WTC11 (cell line): ENCODE results near the gene LRP4. TPM values are rescaled to one million over a fixed set of nuclear protein-coding genes. Genes with fewer than 3 reads are reported as not detected.

ENCODE experiments used
- ATAC-seq: fragments of 200-7000 bp; cut with Tn5 transposase; 2 replicates; pipeline ENCODE4 v1.10.0; 2021; ENCODE audit warnings: mild to moderate bottlenecking, moderate library complexity
- CTCF ChIA-PET: fragments of 300-600 bp; sonication (Branson Sonifier 250); formaldehyde crosslinking; loops from one replicate; lab custom pipeline; 2021; ENCODE audit warnings: antibody characterized with exemption; lab: Charles Lee
- POLR2A ChIA-PET: fragments of 350-600 bp; sonication (Branson Sonifier 250); formaldehyde crosslinking; loops from one replicate; lab custom pipeline; 2021; ENCODE audit warnings: antibody characterized with exemption; lab: Charles Lee
- DNase-seq: peaks from one replicate; pipeline ENCODE4 v3.0.0; 2021; ENCODE audit warnings: low spot score
- H3K27ac Mint-ChIP-seq: 2 replicates; pipeline ENCODE4 v1.8.0; 2021; ENCODE audit warnings: mixed read lengths
- H3K27me3 Mint-ChIP-seq: 2 replicates; pipeline ENCODE4 v1.8.0; 2021; ENCODE audit warnings: low read depth, mild to moderate bottlenecking, moderate library complexity, mixed read lengths
- H3K36me3 Mint-ChIP-seq: 2 replicates; pipeline ENCODE4 v1.8.0; 2021; ENCODE audit warnings: mixed read lengths
- H3K4me1 Mint-ChIP-seq: 2 replicates; pipeline ENCODE4 v1.8.0; 2022; ENCODE audit warnings: mixed read lengths
- H3K4me3 Mint-ChIP-seq: 2 replicates; pipeline ENCODE4 v1.8.0; 2021; ENCODE audit warnings: mild to moderate bottlenecking, moderate library complexity, mixed read lengths
- H3K9me3 Mint-ChIP-seq: 2 replicates; pipeline ENCODE4 v1.8.0; 2021; ENCODE audit warnings: mixed read lengths
- AFF4 ChIP-seq: sonication (generic); formaldehyde crosslinking; IDR thresholded peaks from 2 replicates; pipeline ENCODE4 v1.8.1; 2023; ENCODE audit warnings: mild to moderate bottlenecking, missing genetic modification reagents, borderline replicate concordance
- AR ChIP-seq: fragments of 250-450 bp; sonication (Bioruptor Pico); IDR thresholded peaks from 2 replicates; pipeline ENCODE4 v1.9.0; 2021; ENCODE audit warnings: mild to moderate bottlenecking
- CTCF ChIP-seq: fragments of 200-600 bp; IDR thresholded peaks from 2 replicates; pipeline ENCODE4 v1.8.0; 2022; ENCODE audit warnings: antibody characterized with exemption
- E2F5 ChIP-seq: sonication (generic); formaldehyde crosslinking; IDR thresholded peaks from 2 replicates; pipeline ENCODE4 v1.8.1; 2022; ENCODE audit warnings: mild to moderate bottlenecking, moderate library complexity, missing genetic modification reagents
- EMX1 ChIP-seq: fragments of 250-450 bp; sonication (Bioruptor Pico); IDR thresholded peaks from 2 replicates; pipeline ENCODE4 v1.8.0; 2021; ENCODE audit warnings: mild to moderate bottlenecking
- ERG ChIP-seq: fragments of 250-450 bp; sonication (Bioruptor Pico); IDR thresholded peaks from 2 replicates; pipeline ENCODE4 v1.8.0; 2021; ENCODE audit warnings: mild to moderate bottlenecking
- FOXP4 ChIP-seq: sonication (generic); formaldehyde crosslinking; IDR thresholded peaks from 2 replicates; pipeline ENCODE4 v1.8.0; 2022; ENCODE audit warnings: mild to moderate bottlenecking, missing genetic modification reagents
- HMGXB4 ChIP-seq: sonication (generic); formaldehyde crosslinking; IDR thresholded peaks from 2 replicates; pipeline ENCODE4 v1.8.1; 2023; ENCODE audit warnings: mild to moderate bottlenecking, moderate library complexity, missing genetic modification reagents
- IRF1 ChIP-seq: sonication (generic); formaldehyde crosslinking; IDR thresholded peaks from 2 replicates; pipeline ENCODE4 v1.8.0; 2023; ENCODE audit warnings: missing genetic modification reagents
- IRF2 ChIP-seq: sonication (generic); formaldehyde crosslinking; IDR thresholded peaks from 2 replicates; pipeline ENCODE4 v1.8.0; 2022; ENCODE audit warnings: low read depth, missing genetic modification reagents, borderline replicate concordance
- JUN ChIP-seq: sonication (generic); formaldehyde crosslinking; IDR thresholded peaks from 2 replicates; pipeline ENCODE4 v1.8.0; 2023; ENCODE audit warnings: mild to moderate bottlenecking, missing genetic modification reagents
- MAX ChIP-seq: sonication (generic); formaldehyde crosslinking; IDR thresholded peaks from 2 replicates; pipeline ENCODE4 v1.8.0; 2022; ENCODE audit warnings: mild to moderate bottlenecking, missing genetic modification reagents
- NR3C1 ChIP-seq: sonication (generic); formaldehyde crosslinking; conservative IDR thresholded peaks from 2 replicates; pipeline ENCODE4 v1.8.1; 2023; ENCODE audit warnings: low read depth, mild to moderate bottlenecking, missing genetic modification reagents
- TEAD4 ChIP-seq: sonication (generic); formaldehyde crosslinking; IDR thresholded peaks from 2 replicates; pipeline ENCODE4 v1.8.0; 2022; ENCODE audit warnings: mild to moderate bottlenecking, missing genetic modification reagents
- ZBTB21 ChIP-seq: sonication (generic); formaldehyde crosslinking; IDR thresholded peaks from 2 replicates; pipeline ENCODE4 v1.8.1; 2023; ENCODE audit warnings: mild to moderate bottlenecking, missing genetic modification reagents, borderline replicate concordance
- ZNF219 ChIP-seq: sonication (generic); formaldehyde crosslinking; IDR thresholded peaks from 2 replicates; pipeline ENCODE4 v1.8.0; 2023; ENCODE audit warnings: missing genetic modification reagents, mild to moderate bottlenecking, borderline replicate concordance
- ZNF416 ChIP-seq: fragments of 250-450 bp; sonication (Bioruptor Pico); IDR thresholded peaks from 2 replicates; pipeline ENCODE4 v1.9.0; 2021; ENCODE audit warnings: mild to moderate bottlenecking, inconsistent platforms
- ZNF425 ChIP-seq: fragments of 250-450 bp; sonication (Bioruptor Pico); conservative IDR thresholded peaks from 2 replicates; pipeline ENCODE4 v1.9.0; 2021; ENCODE audit warnings: mild to moderate bottlenecking
- total RNA-seq: library from RNA; stranded (reverse); gene quantifications from 3 replicates; pipeline ENCODE4 v1.2.3, GENCODE V29; 2021

The LRP4 gene
- total RNA-seq, 1 experiment from 2014 or later, result 39.5 TPM

GRCh38 chr11:46967962-46968361, 49.6 kb upstream of the LRP4 start (continued):
- TF ChIP-seq AFF4 (CRISPR knock-in tag), result no peak
- no peak for TF ChIP-seq E2F5 (CRISPR knock-in tag)
- no peak for TF ChIP-seq CTCF

GRCh38 chr11:46966773-46967172, 48.4 kb upstream of the LRP4 start:
- Mint-ChIP-seq H3K9me3 (peaks cover 4% of the 10 kb centered on the region; the same call in 1 of the 2 replicates), H3K27me3 (no peaks in the 10 kb centered on the region), H3K4me1 (peaks cover 2% of the 10 kb centered on the region; the same call in 1 of the 2 replicates), H3K4me3 (no peak overlapping the region), H3K27ac (no peak overlapping the region), H3K36me3 (peaks cover 4% of the 10 kb centered on the region)
- ATAC-seq (no peak), DNase-seq (no peak)
- POLR2A ChIA-PET, result no interaction called here
- CTCF ChIA-PET, result interaction anchor here (1.4 kb wide), 1 partner anchor 186 kb away, joined by 6 read pairs; no protein-coding TSS in a partner anchor
- TF ChIP-seq JUN (no peak), ERG (CRISPR knock-in tag) (no peak), ZBTB21 (CRISPR knock-in tag) (no peak), ZNF416 (CRISPR knock-in tag) (no peak), HMGXB4 (CRISPR knock-in tag) (no peak), NR3C1 (CRISPR knock-in tag) (no peak), IRF1 (CRISPR knock-in tag) (no peak), TEAD4 (CRISPR knock-in tag) (no peak), MAX (CRISPR knock-in tag) (no peak), ZNF219 (CRISPR knock-in tag) (no peak), FOXP4 (no peak), EMX1 (CRISPR knock-in tag) (no peak), ZNF425 (CRISPR knock-in tag) (no peak), IRF2 (no peak), AR (CRISPR knock-in tag) (no peak)
